Liver (tissue), 9 donors: ENCODE measurements around the gene SERBP1. TPM values are rescaled to one million over a fixed set of nuclear protein-coding genes. Genes with fewer than 3 reads are reported as not detected.
"Not testable (repeated sequence)": the region's sequence is repeated elsewhere in the genome, so short reads cannot be mapped to it uniquely, and the experiment has no call there.

Experiments
- DNase-seq: peaks from one replicate; pipeline ENCODE4 v3.0.0-alpha.2; 2017; ENCODE audit warnings: low spot score
- H3K27ac ChIP-seq, 2 donors: one replicate each; pipeline ENCODE4 v1.7.0; 2013; ENCODE audit warnings: inconsistent platforms in 2 of 2, low read length in 2 of 2, control low read depth in 1 of 2, low read depth in 1 of 2, mild to moderate bottlenecking in 1 of 2
- H3K27me3 ChIP-seq, 4 donors: one replicate each; pipeline versions ENCODE4 v1.6.1 to v1.7.0; 2013; ENCODE audit warnings: low read length in 3 of 4, inconsistent platforms in 1 of 4, mild to moderate bottlenecking in 1 of 4, moderate library complexity in 1 of 4; ENCODE audit not compliant: control insufficient read depth in 4 of 4, insufficient read depth in 4 of 4
- H3K36me3 ChIP-seq, 4 donors: one replicate each; pipeline versions ENCODE4 v1.6.1 to v1.7.0; 2013; ENCODE audit warnings: low read length in 3 of 4, mild to moderate bottlenecking in 3 of 4, low read depth in 1 of 4, moderate library complexity in 1 of 4; ENCODE audit not compliant: control insufficient read depth in 4 of 4, insufficient read depth in 3 of 4
- H3K4me1 ChIP-seq, 4 donors: one replicate each; pipeline versions ENCODE4 v1.6.1 to v1.7.0; 2013; ENCODE audit warnings: low read length in 3 of 4, mild to moderate bottlenecking in 3 of 4, moderate library complexity in 1 of 4; ENCODE audit not compliant: control insufficient read depth in 4 of 4, insufficient read depth in 4 of 4
- H3K4me3 ChIP-seq, 3 donors: one replicate each; pipeline versions ENCODE4 v1.6.1 to v1.7.0; 2013; ENCODE audit warnings: low read length in 3 of 3, control low read depth in 1 of 3, low read depth in 1 of 3, mild to moderate bottlenecking in 1 of 3
- H3K9ac ChIP-seq, 2 donors: one replicate each; pipeline ENCODE4 v1.7.0; 2013; ENCODE audit warnings: low read length in 2 of 2, mild to moderate bottlenecking in 2 of 2, moderate library complexity in 2 of 2, control low read depth in 1 of 2, low read depth in 1 of 2
- H3K9me3 ChIP-seq, 4 donors: one replicate each; pipeline versions ENCODE4 v1.6.1 to v1.7.0; 2013; ENCODE audit warnings: low read length in 3 of 4; ENCODE audit not compliant: control insufficient read depth in 4 of 4
- FOXA1 ChIP-seq: IDR thresholded peaks from 2 replicates; pipeline ENCODE4 v1.6.1; 2016; ENCODE audit warnings: antibody characterized with exemption
- FOXA2 ChIP-seq: IDR thresholded peaks from 2 replicates; pipeline ENCODE4 v1.6.1; 2016; ENCODE audit warnings: antibody characterized with exemption
- GABPA ChIP-seq, 2 donors: IDR thresholded peaks in 1 of 2; conservative IDR thresholded peaks in 1 of 2; 2 replicates each; pipeline ENCODE4 v1.6.1; 2016; ENCODE audit warnings: antibody characterized with exemption in 2 of 2, mild to moderate bottlenecking in 1 of 2, moderate library complexity in 1 of 2
- HNF4A ChIP-seq, 2 donors: conservative IDR thresholded peaks; 2 replicates each; pipeline ENCODE4 v1.6.1; 2016; ENCODE audit warnings: antibody characterized with exemption in 2 of 2, mild to moderate bottlenecking in 2 of 2
- RXRA ChIP-seq, 2 donors: IDR thresholded peaks; 2 replicates each; pipeline ENCODE4 v1.6.1; 2017 to 2018; ENCODE audit warnings: antibody characterized with exemption in 2 of 2, mild to moderate bottlenecking in 1 of 2
- YY1 ChIP-seq: IDR thresholded peaks from 2 replicates; pipeline ENCODE4 v1.6.1; 2016; ENCODE audit warnings: antibody characterized with exemption, mild to moderate bottlenecking
- WGBS: extraction: QIAGEN DNeasy Blood & Tissue Kit; methylation state at CpG from one replicate; pipeline ENCODE4 v1.1.7; 2013; 5-methylcytosine and 5-hydroxymethylcytosine counted together
- polyA plus RNA-seq, 2 donors: library from polyadenylated mRNA; stranded (reverse) in 1 of 2; unstranded in 1 of 2; fragments of 200-250 nt in 1 of 2; fragments of >200 nt in 1 of 2; fragmentation: Nextera tagmentation in 1 of 2; extraction: Ambion mirVana in 1 of 2; gene quantifications; one replicate each; pipeline versions ENCODE4 v1.2.1 to v1.2.3, GENCODE V29; 2013 to 2015
- total RNA-seq, 2 donors: library from RNA; depleted of rRNA; stranded (reverse); fragments of >200 nt; gene quantifications; one replicate each; pipeline ENCODE4 v1.2.3, GENCODE V29; 2014
- TF ChIP-seq, protein P1 (sequence below): IDR thresholded peaks from 2 replicates; pipeline ENCODE4 v1.6.1; 2016; ENCODE audit warnings: antibody characterized with exemption, mild to moderate bottlenecking
- TF ChIP-seq, protein P2 (sequence below): IDR thresholded peaks from 2 replicates; pipeline ENCODE4 v1.6.1; 2016; ENCODE audit warnings: antibody characterized with exemption
- donor health status: healthy.
- donor health status: healthy.
- donor health status: healthy.
- donor health status: healthy.
- donor health status: healthy.

Gene SERBP1
- total and polyA plus RNA-seq, 4 donors, result 66.6 to 140 (median 117) TPM

DNA sequence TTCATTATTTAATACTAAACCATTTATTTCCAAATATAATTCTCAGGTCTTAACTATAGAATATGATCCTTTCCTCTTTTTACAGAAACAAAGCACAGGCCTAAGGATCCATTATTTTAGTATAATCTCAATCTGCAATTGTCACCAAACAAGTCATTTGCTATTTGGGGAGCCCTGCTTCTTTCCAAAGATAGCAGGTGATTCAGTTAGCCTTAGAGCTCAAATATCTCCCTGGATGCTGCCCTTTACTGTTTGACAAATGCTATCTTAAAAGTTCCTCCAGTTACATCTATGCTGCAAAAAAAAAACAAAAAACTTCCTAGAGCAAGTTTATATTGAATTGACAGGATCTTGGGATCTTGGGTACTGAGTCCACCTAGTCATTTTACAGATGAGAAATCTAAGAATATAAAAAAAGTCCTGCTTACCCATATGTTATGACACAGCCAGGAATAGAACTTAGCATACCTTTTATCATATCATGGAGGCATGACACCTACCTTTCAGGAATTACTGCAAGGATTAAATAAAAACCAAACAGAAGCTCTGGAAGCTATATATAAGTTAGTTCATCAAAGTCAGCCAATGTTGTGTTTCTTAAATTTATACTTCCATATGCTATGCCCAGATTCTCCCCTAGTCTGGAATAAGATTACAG is 9.2 kb downstream of the SERBP1 start:
- Histone ChIP-seq H3K36me3 (peaks cover 14 to 82% (median 63%) of the 10 kb centered on the region in 4 donors), H3K27me3 (no peaks in the 10 kb centered on the region), H3K9ac (no peak overlapping the region), H3K4me3 (no peak overlapping the region), H3K9me3 (no peaks in the 10 kb centered on the region), H3K4me1 (peaks cover 0 to 7% (median 3%) of the 10 kb centered on the region in 4 donors), H3K27ac (no peak overlapping the region)
- DNase-seq, result no peak
- TF ChIP-seq FOXA1 (no peak), GABPA (IDR thresholded peaks at IDR 0.05 in 1 of 2, conservative IDR thresholded peaks at IDR 0.05 in 1 of 2) (no peak), FOXA2 (no peak)
- TF ChIP-seq, protein P1, sequence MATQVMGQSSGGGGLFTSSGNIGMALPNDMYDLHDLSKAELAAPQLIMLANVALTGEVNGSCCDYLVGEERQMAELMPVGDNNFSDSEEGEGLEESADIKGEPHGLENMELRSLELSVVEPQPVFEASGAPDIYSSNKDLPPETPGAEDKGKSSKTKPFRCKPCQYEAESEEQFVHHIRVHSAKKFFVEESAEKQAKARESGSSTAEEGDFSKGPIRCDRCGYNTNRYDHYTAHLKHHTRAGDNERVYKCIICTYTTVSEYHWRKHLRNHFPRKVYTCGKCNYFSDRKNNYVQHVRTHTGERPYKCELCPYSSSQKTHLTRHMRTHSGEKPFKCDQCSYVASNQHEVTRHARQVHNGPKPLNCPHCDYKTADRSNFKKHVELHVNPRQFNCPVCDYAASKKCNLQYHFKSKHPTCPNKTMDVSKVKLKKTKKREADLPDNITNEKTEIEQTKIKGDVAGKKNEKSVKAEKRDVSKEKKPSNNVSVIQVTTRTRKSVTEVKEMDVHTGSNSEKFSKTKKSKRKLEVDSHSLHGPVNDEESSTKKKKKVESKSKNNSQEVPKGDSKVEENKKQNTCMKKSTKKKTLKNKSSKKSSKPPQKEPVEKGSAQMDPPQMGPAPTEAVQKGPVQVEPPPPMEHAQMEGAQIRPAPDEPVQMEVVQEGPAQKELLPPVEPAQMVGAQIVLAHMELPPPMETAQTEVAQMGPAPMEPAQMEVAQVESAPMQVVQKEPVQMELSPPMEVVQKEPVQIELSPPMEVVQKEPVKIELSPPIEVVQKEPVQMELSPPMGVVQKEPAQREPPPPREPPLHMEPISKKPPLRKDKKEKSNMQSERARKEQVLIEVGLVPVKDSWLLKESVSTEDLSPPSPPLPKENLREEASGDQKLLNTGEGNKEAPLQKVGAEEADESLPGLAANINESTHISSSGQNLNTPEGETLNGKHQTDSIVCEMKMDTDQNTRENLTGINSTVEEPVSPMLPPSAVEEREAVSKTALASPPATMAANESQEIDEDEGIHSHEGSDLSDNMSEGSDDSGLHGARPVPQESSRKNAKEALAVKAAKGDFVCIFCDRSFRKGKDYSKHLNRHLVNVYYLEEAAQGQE, result no peak
- TF ChIP-seq, protein P2, sequence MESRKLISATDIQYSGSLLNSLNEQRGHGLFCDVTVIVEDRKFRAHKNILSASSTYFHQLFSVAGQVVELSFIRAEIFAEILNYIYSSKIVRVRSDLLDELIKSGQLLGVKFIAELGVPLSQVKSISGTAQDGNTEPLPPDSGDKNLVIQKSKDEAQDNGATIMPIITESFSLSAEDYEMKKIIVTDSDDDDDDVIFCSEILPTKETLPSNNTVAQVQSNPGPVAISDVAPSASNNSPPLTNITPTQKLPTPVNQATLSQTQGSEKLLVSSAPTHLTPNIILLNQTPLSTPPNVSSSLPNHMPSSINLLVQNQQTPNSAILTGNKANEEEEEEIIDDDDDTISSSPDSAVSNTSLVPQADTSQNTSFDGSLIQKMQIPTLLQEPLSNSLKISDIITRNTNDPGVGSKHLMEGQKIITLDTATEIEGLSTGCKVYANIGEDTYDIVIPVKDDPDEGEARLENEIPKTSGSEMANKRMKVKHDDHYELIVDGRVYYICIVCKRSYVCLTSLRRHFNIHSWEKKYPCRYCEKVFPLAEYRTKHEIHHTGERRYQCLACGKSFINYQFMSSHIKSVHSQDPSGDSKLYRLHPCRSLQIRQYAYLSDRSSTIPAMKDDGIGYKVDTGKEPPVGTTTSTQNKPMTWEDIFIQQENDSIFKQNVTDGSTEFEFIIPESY, result no peak

DNA sequence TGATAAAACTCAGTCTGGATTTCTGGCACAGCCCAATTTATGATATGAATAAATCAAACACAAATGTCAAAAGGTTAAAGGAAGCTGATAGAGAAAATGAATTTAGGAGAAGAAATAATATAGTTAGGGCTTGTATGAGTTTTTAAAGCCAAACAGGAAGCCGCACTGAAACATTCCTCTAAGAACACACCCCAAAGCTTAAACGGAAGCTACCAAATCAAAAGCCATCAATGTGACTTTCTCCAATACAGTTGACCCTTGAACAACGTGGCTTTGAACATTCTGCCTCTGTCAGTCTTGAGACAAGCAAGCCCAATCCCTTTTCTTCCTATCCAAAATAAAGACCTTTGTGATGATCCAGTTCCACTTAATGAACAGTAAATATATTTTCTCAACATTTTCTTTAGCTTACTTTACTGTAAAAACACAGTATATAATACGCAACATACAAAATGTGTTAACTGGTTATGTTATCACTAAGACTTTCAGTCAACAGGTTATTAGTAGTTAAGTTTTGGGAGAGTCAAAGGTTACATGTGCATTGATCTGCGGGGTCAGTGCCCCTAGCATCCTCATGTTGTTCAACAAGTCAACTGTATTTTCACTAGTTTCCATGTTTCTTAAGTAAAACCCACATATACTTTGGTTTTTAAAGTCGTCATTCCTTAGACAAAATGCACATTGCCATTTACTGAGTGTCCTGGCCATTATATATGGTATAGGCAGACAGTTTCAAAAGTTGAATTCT is 11.2 kb downstream of the SERBP1 start:
- TF ChIP-seq YY1 (no peak), RXRA (IDR thresholded peaks at IDR 0.05) (peak; percentile 10 to 56), HNF4A (conservative IDR thresholded peaks at IDR 0.05) (peak in 1 of 2 donors; percentile 10)
- no peaks in the 10 kb centered on the region for H3K9me3 ChIP-seq
- peaks cover 18 to 83% (median 62%) of the 10 kb centered on the region in 4 donors for H3K36me3 ChIP-seq
- no peak overlapping the region for H3K4me3 ChIP-seq
- no peak overlapping the region for H3K27ac ChIP-seq
- peaks cover 0 to 7% (median 2%) of the 10 kb centered on the region in 4 donors for H3K4me1 ChIP-seq
- no peak for DNase-seq
- H3K9ac ChIP-seq, result no peak overlapping the region
- H3K27me3 ChIP-seq, result no peaks in the 10 kb centered on the region
- WGBS, result 58% methylated on average over 6 of the region's 6 CpGs

DNA sequence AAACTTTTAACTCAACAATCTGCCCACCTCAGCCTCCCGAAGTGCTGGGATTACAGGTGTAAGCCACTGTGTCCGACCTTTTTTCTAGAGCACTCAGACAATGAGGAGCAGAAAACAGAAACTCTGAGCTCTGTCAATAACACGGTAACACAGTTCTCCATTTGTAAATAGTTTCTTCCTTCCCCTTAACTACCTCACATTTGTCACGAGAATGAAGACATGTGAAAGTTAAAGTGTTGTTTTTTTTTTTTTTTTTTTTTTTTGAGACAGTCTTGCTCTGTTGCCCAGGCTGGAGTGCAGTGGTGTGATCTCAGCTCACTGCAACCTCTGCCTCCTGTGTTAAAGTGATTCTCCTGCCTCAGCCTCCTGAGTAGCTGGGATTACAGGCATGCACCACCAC is 12.5 kb downstream of the SERBP1 start:
- not testable (repeated sequence) for H3K27me3 ChIP-seq, H3K27ac ChIP-seq, H3K9ac ChIP-seq, H3K4me1 ChIP-seq, H3K4me3 ChIP-seq, H3K9me3 ChIP-seq, DNase-seq
- peaks cover 15 to 83% (median 59%) of the 10 kb centered on the region in 4 donors for H3K36me3 ChIP-seq
- 84% methylated on average over 4 of the region's 4 CpGs for WGBS
